Mucosa of gallbladder (tissue), 1 donor: ENCODE results near the gene RALA. TPM values are rescaled to one million over a fixed set of nuclear protein-coding genes. Genes with fewer than 3 reads are reported as not detected.

ENCODE experiments used
- total RNA-seq: library from RNA; stranded (reverse); gene quantifications from one replicate; pipeline ENCODE4 v1.2.1, GENCODE V29; 2021
- donor health status: DM: no; HTN: no; CAD: no.

Gene RALA
- total RNA-seq, 1 donor from 2014 or later: 46.7 TPM

Other genes starting within 250 kb of the RALA start
- gene YAE1, start 57.2 kb upstream of the RALA start, total RNA-seq: 19.4 TPM